Measurements from ENCODE around the gene COL6A5. TPM values are rescaled to one million over a fixed set of nuclear protein-coding genes. Genes with fewer than 3 reads are reported as not detected.

Gene COL6A5
- total and polyA plus RNA-seq, 2 donors: 5.0 to 6.1 TPM

- no peak overlapping the region for H3K27ac ChIP-seq (ENCODE audit: low read depth)
Observed at GRCh38 chr3:130354430-130354829, 9.0 kb downstream of the COL6A5 start.

GRCh38 chr3:130374033-130374432, 28.6 kb downstream of the COL6A5 start:
- no peak overlapping the region for H3K27ac ChIP-seq (ENCODE audit: low read depth)
- H3K4me3 ChIP-seq (ENCODE audit: low read depth, low read length): no peak overlapping the region
- H3K4me1 ChIP-seq (ENCODE audit: insufficient read depth): no peaks in the 10 kb centered on the region
- DNase-seq (ENCODE audit: extremely low spot score): no peak
- H3K36me3 ChIP-seq (ENCODE audit: insufficient read depth): no peaks in the 10 kb centered on the region
- WGBS: 78% methylated on average over 3 of the region's 3 CpGs

More at GRCh38 chr3:130354430-130354829, 9.0 kb downstream of the COL6A5 start:
- no peak for DNase-seq (ENCODE audit: extremely low spot score)
- Histone ChIP-seq H3K4me3 (ENCODE audit: low read depth, low read length) (no peak overlapping the region), H3K36me3 (ENCODE audit: insufficient read depth) (no peaks in the 10 kb centered on the region), H3K4me1 (ENCODE audit: insufficient read depth) (no peaks in the 10 kb centered on the region)
- WGBS: 69% methylated on average over 5 of the region's 5 CpGs

DNA sequence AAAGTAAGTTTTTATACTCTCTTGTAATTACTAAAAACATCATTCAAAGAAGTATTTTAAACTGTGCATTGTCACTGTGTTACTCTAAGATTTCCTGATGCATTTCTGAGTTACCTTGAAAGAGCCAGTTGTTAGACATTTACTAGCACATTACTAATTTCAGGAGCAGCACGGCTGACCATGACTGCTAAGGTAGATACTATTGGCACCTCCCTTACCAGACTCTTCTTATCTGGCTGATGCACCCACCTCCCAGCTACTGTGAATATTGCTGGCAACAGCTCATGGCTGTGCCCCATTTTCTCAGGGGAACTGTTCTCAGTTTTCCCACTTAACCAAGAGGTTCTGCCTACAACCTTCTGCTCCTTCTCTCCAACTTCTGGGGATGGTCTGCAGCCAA, 29.4 kb downstream of the COL6A5 start:
- no peaks in the 10 kb centered on the region for H3K4me1 ChIP-seq (ENCODE audit: insufficient read depth)
- 91% methylated on average over 1 of the region's 1 CpG for WGBS
- H3K4me3 ChIP-seq (ENCODE audit: low read depth, low read length): no peak overlapping the region
- no peak for DNase-seq (ENCODE audit: extremely low spot score)
- no peaks in the 10 kb centered on the region for H3K36me3 ChIP-seq (ENCODE audit: insufficient read depth)
- no peak overlapping the region for H3K27ac ChIP-seq (ENCODE audit: low read depth)

DNA sequence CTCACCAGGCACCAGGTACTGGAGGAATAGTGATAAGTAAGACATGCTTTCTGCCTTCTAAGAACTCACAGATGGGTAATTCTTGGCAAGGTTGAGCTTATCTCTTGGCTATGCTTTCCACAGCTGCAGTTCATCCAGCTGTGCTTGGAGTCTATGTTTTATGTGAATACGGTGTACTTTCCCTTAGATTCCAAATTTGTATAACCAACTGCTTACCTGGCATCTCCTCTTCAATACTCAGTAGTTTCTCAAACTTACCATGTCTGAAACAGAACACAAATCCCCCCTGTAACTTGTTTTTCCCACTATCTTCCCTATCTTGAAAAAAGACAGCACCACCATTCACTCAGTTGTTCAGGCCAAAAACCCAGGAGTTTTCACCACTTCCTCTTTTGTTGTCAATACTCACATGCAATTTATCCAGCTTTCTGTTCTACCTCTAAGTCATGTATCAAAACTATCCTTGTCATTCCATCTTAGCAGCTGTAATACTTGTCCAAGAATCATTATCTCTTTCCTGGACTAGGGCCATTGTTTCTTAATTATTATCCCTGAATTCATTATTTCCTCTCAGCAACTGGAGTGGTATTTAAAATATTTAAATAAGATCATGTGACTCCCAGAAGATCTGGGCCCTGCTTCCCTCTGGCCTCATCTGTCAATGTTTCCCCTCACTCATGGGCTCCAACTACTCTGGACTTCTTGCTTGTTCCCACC, 32.6 kb downstream of the COL6A5 start:
- WGBS: 24% methylated on average over 1 of the region's 1 CpG
- Histone ChIP-seq H3K27ac (ENCODE audit: low read depth) (no peak overlapping the region), H3K4me3 (ENCODE audit: low read depth, low read length) (no peak overlapping the region), H3K36me3 (ENCODE audit: insufficient read depth) (no peaks in the 10 kb centered on the region), H3K4me1 (ENCODE audit: insufficient read depth) (no peaks in the 10 kb centered on the region)
- no peak for DNase-seq (ENCODE audit: extremely low spot score)

- no peak overlapping the region for H3K4me3 ChIP-seq (ENCODE audit: low read depth, low read length)
- H3K36me3 ChIP-seq (ENCODE audit: insufficient read depth): no peaks in the 10 kb centered on the region
- 86% methylated on average over 7 of the region's 7 CpGs for WGBS
Observed at GRCh38 chr3:130378677-130379191, 33.3 kb downstream of the COL6A5 start.

GRCh38 chr3:130379274-130379673, 33.8 kb downstream of the COL6A5 start:
- no peak for DNase-seq (ENCODE audit: extremely low spot score)
- H3K4me3 ChIP-seq (ENCODE audit: low read depth, low read length): no peak overlapping the region
- 86% methylated on average over 6 of the region's 6 CpGs for WGBS
- no peak overlapping the region for H3K27ac ChIP-seq (ENCODE audit: low read depth)
- H3K36me3 ChIP-seq (ENCODE audit: insufficient read depth): no peaks in the 10 kb centered on the region
- H3K4me1 ChIP-seq (ENCODE audit: insufficient read depth): no peaks in the 10 kb centered on the region

More at GRCh38 chr3:130378677-130379191, 33.3 kb downstream of the COL6A5 start:
- Histone ChIP-seq H3K4me1 (ENCODE audit: insufficient read depth) (no peaks in the 10 kb centered on the region), H3K27ac (ENCODE audit: low read depth) (no peak overlapping the region)
- DNase-seq (ENCODE audit: extremely low spot score): no peak

GRCh38 chr3:130380398-130380797, 34.9 kb downstream of the COL6A5 start:
- no peak for DNase-seq (ENCODE audit: extremely low spot score)

DNA sequence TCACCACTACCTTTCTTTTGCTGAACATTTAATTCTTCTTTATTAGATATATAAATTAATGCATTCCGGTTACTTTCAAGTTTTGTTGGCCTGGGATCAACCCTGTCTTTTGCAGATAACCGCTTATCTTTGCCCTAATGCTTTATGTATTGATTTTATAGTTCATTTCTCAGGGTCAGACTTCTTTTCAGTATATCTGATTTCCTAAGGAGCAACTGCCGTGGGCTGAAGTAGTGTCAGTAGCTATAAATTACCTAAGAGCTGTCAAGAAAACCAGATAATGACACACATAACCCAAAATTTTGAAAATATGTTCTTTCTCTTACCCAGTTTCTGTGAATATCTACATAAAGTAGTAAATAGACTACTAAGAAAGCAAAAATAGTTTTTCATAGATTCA, 38.0 kb downstream of the COL6A5 start:
- DNase-seq (ENCODE audit: extremely low spot score): no peak
- H3K4me3 ChIP-seq (ENCODE audit: low read depth, low read length): no peak overlapping the region
- H3K27ac ChIP-seq (ENCODE audit: low read depth): no peak overlapping the region
- H3K36me3 ChIP-seq (ENCODE audit: insufficient read depth): no peaks in the 10 kb centered on the region
- 57% methylated on average over 3 of the region's 3 CpGs for WGBS
- no peaks in the 10 kb centered on the region for H3K4me1 ChIP-seq (ENCODE audit: insufficient read depth)

More at GRCh38 chr3:130380398-130380797, 34.9 kb downstream of the COL6A5 start:
- no peaks in the 10 kb centered on the region for H3K36me3 ChIP-seq (ENCODE audit: insufficient read depth)
- no peak overlapping the region for H3K27ac ChIP-seq (ENCODE audit: low read depth)
- no peaks in the 10 kb centered on the region for H3K4me1 ChIP-seq (ENCODE audit: insufficient read depth)
- no peak overlapping the region for H3K4me3 ChIP-seq (ENCODE audit: low read depth, low read length)

- Histone ChIP-seq H3K4me1 (ENCODE audit: insufficient read depth) (no peaks in the 10 kb centered on the region), H3K27ac (ENCODE audit: low read depth) (no peak overlapping the region), H3K4me3 (ENCODE audit: low read depth, low read length) (no peak overlapping the region), H3K36me3 (ENCODE audit: insufficient read depth) (no peaks in the 10 kb centered on the region)
- 69% methylated on average over 3 of the region's 3 CpGs for WGBS
- DNase-seq (ENCODE audit: extremely low spot score): no peak
Observed at GRCh38 chr3:130384476-130385025, 39.1 kb downstream of the COL6A5 start.

DNA sequence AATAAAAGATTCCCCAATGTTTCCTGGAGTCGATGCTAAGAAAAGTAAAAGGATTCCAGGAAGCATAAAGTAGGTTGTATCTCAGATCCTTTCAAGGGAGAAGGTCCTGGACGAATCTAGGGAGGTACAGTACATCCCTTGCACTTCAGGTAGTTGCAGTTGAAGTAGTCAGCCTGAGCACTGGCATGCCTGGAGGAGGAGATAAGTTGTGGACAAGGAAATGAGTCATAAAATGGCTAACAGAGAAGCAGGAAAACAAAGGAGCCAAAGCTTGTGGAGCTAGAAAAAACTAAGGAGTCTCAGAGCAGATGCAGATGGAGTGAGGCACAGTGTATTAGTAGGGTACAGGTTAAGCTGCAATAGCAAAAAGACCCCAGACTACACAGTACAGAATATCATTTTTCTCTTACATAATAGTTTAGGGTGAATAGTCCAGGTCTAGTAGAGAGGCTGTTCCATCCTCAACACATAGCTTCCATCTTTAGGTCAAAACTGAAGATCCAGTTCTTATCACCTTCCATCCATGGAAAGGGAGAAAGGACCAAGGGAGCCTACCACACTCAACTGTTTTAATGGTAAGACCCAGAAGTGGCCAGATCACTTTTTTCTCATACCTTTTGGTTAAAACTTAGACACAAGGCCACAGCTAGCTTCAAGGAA, 41.3 kb downstream of the COL6A5 start:
- WGBS: 67% methylated on average over 2 of the region's 2 CpGs
- no peak for DNase-seq (ENCODE audit: extremely low spot score)
- no peak overlapping the region for H3K4me3 ChIP-seq (ENCODE audit: low read depth, low read length)
- no peaks in the 10 kb centered on the region for H3K36me3 ChIP-seq (ENCODE audit: insufficient read depth)
- H3K4me1 ChIP-seq (ENCODE audit: insufficient read depth): no peaks in the 10 kb centered on the region
- H3K27ac ChIP-seq (ENCODE audit: low read depth): no peak overlapping the region

- no peak overlapping the region for H3K4me3 ChIP-seq (ENCODE audit: low read depth, low read length)
- no peaks in the 10 kb centered on the region for H3K36me3 ChIP-seq (ENCODE audit: insufficient read depth)
- WGBS: 52% methylated on average over 1 of the region's 1 CpG
- no peaks in the 10 kb centered on the region for H3K4me1 ChIP-seq (ENCODE audit: insufficient read depth)
- H3K27ac ChIP-seq (ENCODE audit: low read depth): no peak overlapping the region
- no peak for DNase-seq (ENCODE audit: extremely low spot score)
Observed at GRCh38 chr3:130389743-130390478, 44.4 kb downstream of the COL6A5 start.

- H3K4me1 ChIP-seq (ENCODE audit: insufficient read depth): no peaks in the 10 kb centered on the region
Observed at GRCh38 chr3:130392266-130392665, 46.8 kb downstream of the COL6A5 start.

GRCh38 chr3:130393594-130393993, 48.1 kb downstream of the COL6A5 start:
- DNase-seq (ENCODE audit: extremely low spot score): no peak
- whole genome bisulfite sequencing: 79% methylated on average over 3 of the region's 3 CpGs
- Histone ChIP-seq H3K4me1 (ENCODE audit: insufficient read depth) (no peaks in the 10 kb centered on the region), H3K4me3 (ENCODE audit: low read depth, low read length) (no peak overlapping the region), H3K27ac (ENCODE audit: low read depth) (no peak overlapping the region), H3K36me3 (ENCODE audit: insufficient read depth) (no peaks in the 10 kb centered on the region)

More at GRCh38 chr3:130392266-130392665, 46.8 kb downstream of the COL6A5 start:
- 93% methylated on average over 2 of the region's 2 CpGs for WGBS
- DNase-seq (ENCODE audit: extremely low spot score): no peak
- H3K36me3 ChIP-seq (ENCODE audit: insufficient read depth): no peaks in the 10 kb centered on the region
- H3K27ac ChIP-seq (ENCODE audit: low read depth): no peak overlapping the region
- no peak overlapping the region for H3K4me3 ChIP-seq (ENCODE audit: low read depth, low read length)
